Neural crest cell (in vitro differentiated cells): Measurements from ENCODE around the gene CRHBP. TPM values are rescaled to one million over a fixed set of nuclear protein-coding genes. Genes with fewer than 3 reads are reported as not detected.
"Not testable (repeated sequence)": the region's sequence is repeated elsewhere in the genome, so short reads cannot be mapped to it uniquely, and the experiment has no call there.

Experiments used
- DNase-seq: peaks from one replicate; pipeline ENCODE4 v3.0.0; 2021; ENCODE audit warnings: low read depth, mixed read lengths, low spot score
- H3K27ac Mint-ChIP-seq: one replicate; pipeline ENCODE4 v1.8.0; 2021; ENCODE audit warnings: mild to moderate bottlenecking, mixed read lengths; ENCODE audit not compliant: unreplicated experiment
- H3K27me3 Mint-ChIP-seq: 2 replicates; pipeline ENCODE4 v1.8.0; 2021; ENCODE audit warnings: low read depth, mild to moderate bottlenecking, mixed read lengths
- H3K36me3 Mint-ChIP-seq: 2 replicates; pipeline ENCODE4 v1.8.0; 2021; ENCODE audit warnings: low read depth, mild to moderate bottlenecking, mixed read lengths
- H3K4me1 Mint-ChIP-seq: 2 replicates; pipeline ENCODE4 v1.8.0; 2021; ENCODE audit warnings: mixed read lengths
- H3K4me3 Mint-ChIP-seq: one replicate; pipeline ENCODE4 v1.8.0; 2021; ENCODE audit warnings: mild to moderate bottlenecking, mixed read lengths
- H3K9me3 Mint-ChIP-seq: 2 replicates; pipeline ENCODE4 v1.8.0; 2021; ENCODE audit warnings: mixed read lengths
- total RNA-seq: library from RNA; stranded (reverse); gene quantifications from 2 replicates; pipeline ENCODE4 v1.2.1, GENCODE V29; 2021
- TF ChIP-seq, protein P1 (sequence below): fragments of 200-600 bp; sonication (generic); conservative IDR thresholded peaks from 2 replicates; pipeline ENCODE4 v1.5.0; 2021; ENCODE audit warnings: antibody characterized with exemption, mild to moderate bottlenecking

The CRHBP gene
- total RNA-seq, 1 donor from 2014 or later: 0.21 TPM

DNA sequence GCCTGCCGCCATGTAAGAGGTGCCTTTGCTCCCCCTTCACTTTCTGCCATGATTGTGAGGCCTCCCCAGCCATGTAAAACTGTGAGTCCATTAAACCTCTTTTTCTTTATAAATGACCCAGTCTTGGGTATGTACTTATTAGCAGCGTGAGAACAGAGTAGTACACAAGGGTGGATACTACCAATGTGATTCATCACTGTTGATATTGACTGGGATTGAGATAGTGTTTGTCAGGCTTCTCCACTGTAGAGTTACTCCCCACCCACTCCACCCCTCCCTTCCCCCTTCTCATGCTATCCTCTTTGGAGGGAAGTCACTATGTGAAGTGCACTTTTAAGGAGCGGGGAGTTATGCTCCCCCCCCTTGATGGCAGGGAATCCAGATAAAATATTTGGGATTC, 11.4 kb upstream of the CRHBP start:
- Mint-ChIP-seq H3K36me3 (no peaks in the 10 kb centered on the region), H3K4me3 (no peak overlapping the region), H3K27ac (no peak overlapping the region), H3K4me1 (peaks cover 5% of the 10 kb centered on the region), H3K27me3 (peaks cover 3% of the 10 kb centered on the region), H3K9me3 (peaks cover 3% of the 10 kb centered on the region)
- DNase-seq: no peak
- TF ChIP-seq, protein P1, sequence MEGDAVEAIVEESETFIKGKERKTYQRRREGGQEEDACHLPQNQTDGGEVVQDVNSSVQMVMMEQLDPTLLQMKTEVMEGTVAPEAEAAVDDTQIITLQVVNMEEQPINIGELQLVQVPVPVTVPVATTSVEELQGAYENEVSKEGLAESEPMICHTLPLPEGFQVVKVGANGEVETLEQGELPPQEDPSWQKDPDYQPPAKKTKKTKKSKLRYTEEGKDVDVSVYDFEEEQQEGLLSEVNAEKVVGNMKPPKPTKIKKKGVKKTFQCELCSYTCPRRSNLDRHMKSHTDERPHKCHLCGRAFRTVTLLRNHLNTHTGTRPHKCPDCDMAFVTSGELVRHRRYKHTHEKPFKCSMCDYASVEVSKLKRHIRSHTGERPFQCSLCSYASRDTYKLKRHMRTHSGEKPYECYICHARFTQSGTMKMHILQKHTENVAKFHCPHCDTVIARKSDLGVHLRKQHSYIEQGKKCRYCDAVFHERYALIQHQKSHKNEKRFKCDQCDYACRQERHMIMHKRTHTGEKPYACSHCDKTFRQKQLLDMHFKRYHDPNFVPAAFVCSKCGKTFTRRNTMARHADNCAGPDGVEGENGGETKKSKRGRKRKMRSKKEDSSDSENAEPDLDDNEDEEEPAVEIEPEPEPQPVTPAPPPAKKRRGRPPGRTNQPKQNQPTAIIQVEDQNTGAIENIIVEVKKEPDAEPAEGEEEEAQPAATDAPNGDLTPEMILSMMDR: no peak

DNA sequence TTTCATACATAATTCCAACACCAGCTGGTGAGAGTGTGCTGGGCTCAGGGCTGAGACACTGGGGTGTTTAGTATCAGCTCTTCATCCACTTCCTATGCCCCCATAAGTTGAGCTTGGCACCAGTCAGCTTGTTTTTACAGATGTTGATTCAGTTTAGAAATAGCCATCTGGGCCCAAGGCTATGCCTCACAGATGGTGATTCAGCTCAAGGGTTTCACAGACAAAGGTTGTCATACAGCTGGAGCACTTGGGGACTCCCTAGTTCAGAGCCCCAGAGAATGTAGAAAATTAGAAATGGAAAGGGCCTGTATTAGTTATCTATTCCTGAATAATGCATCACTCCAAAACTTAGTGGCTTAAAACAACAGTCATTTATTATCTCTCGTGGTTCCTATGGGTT, 10.3 kb upstream of the CRHBP start:
- TF ChIP-seq, protein P1: no peak
- H3K9me3 Mint-ChIP-seq: peaks cover 3% of the 10 kb centered on the region

GRCh38 chr5:76943006-76943405, 9.8 kb upstream of the CRHBP start:
- Mint-ChIP-seq H3K27me3 (peaks cover 3% of the 10 kb centered on the region), H3K36me3 (no peaks in the 10 kb centered on the region), H3K27ac (no peak overlapping the region)

More for the DNA sequence above, 10.3 kb upstream of the CRHBP start:
- no peak for DNase-seq
- Mint-ChIP-seq H3K4me3 (no peak overlapping the region), H3K4me1 (peaks cover 5% of the 10 kb centered on the region), H3K27ac (peak overlapping the region; percentile 9), H3K36me3 (no peaks in the 10 kb centered on the region), H3K27me3 (peaks cover 3% of the 10 kb centered on the region)

DNA sequence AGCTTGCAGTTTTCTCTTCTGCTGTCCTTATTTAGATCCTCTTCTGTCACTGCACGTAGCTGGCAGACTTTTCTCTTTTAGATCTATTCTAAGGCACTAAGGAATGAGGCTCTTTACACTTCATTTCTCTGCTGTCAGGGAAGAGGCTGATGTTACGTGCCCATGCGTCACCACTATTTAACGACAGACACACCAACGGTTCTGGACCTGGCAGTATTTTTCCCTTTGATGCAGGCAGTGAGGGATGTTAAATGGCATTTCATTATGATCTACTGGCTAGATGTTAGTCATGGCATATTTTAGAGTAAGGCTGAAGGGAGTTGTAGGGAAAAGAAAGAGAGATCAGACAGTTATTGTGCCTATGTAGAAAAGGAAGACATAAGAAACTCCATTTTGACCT, 8.2 kb upstream of the CRHBP start:
- TF ChIP-seq, protein P1: no peak
- H3K27ac Mint-ChIP-seq: no peak overlapping the region

More at GRCh38 chr5:76943006-76943405, 9.8 kb upstream of the CRHBP start:
- no peak for DNase-seq
- Mint-ChIP-seq H3K4me3 (no peak overlapping the region), H3K4me1 (peaks cover 5% of the 10 kb centered on the region), H3K9me3 (peaks cover 3% of the 10 kb centered on the region)
- TF ChIP-seq, protein P1: no peak

GRCh38 chr5:76945238-76945637, 7.6 kb upstream of the CRHBP start:
- not testable (repeated sequence) for DNase-seq, H3K27me3 Mint-ChIP-seq, H3K4me3 Mint-ChIP-seq, H3K36me3 Mint-ChIP-seq, H3K27ac Mint-ChIP-seq, H3K4me1 Mint-ChIP-seq, H3K9me3 Mint-ChIP-seq

More for the DNA sequence above, 8.2 kb upstream of the CRHBP start:
- H3K4me3 Mint-ChIP-seq: no peak overlapping the region
- H3K4me1 Mint-ChIP-seq: peaks cover 5% of the 10 kb centered on the region
- H3K27me3 Mint-ChIP-seq: peaks cover 8% of the 10 kb centered on the region
- no peaks in the 10 kb centered on the region for H3K9me3 Mint-ChIP-seq
- DNase-seq: no peak
- no peaks in the 10 kb centered on the region for H3K36me3 Mint-ChIP-seq

GRCh38 chr5:76946090-76946489, 6.8 kb upstream of the CRHBP start:
- peaks cover 5% of the 10 kb centered on the region for H3K4me1 Mint-ChIP-seq
- no peaks in the 10 kb centered on the region for H3K36me3 Mint-ChIP-seq
- no peak overlapping the region for H3K27ac Mint-ChIP-seq
- peaks cover 13% of the 10 kb centered on the region for H3K27me3 Mint-ChIP-seq
- H3K9me3 Mint-ChIP-seq: no peaks in the 10 kb centered on the region
- DNase-seq: no peak
- no peak overlapping the region for H3K4me3 Mint-ChIP-seq
- TF ChIP-seq, protein P1: no peak
